Stomach (tissue), 9 donors: ENCODE measurements around the gene BTBD9. TPM values are rescaled to one million over a fixed set of nuclear protein-coding genes. Genes with fewer than 3 reads are reported as not detected.

ENCODE experiments used
- DNase-seq, 2 donors: peaks; one replicate each; pipeline versions ENCODE4 v3.0.0 to v3.0.0-alpha.2; 2013 to 2019
- H3K27ac ChIP-seq, 5 donors: fragments of 200-600 bp in 4 of 5; sonication (generic) in 4 of 5; one replicate each; pipeline ENCODE4 v1.5.1; 2013 to 2019; ENCODE audit warnings: mild to moderate bottlenecking in 1 of 5, moderate library complexity in 1 of 5
- H3K27me3 ChIP-seq, 3 donors: fragments of 200-600 bp; sonication (generic); one replicate each; pipeline ENCODE4 v1.5.1; 2017 to 2019; ENCODE audit warnings: mixed run types in 1 of 3
- H3K36me3 ChIP-seq, 4 donors: fragments of 200-600 bp; sonication (generic); 1 replicate in 3 of 4; 2 replicates in 1 of 4; pipeline ENCODE4 v1.5.1; 2016 to 2019
- H3K4me1 ChIP-seq, 4 donors: fragments of 200-600 bp; sonication (generic); one replicate each; pipeline ENCODE4 v1.5.1; 2016 to 2019
- H3K4me3 ChIP-seq, 4 donors: fragments of 200-600 bp; sonication (generic) in 3 of 4; one replicate each; pipeline ENCODE4 v1.5.1; 2016 to 2019; ENCODE audit warnings: mild to moderate bottlenecking in 1 of 4
- H3K9me3 ChIP-seq, 4 donors: fragments of 200-600 bp; sonication (generic); one replicate each; pipeline ENCODE4 v1.5.1; 2016 to 2019
- EP300 ChIP-seq: sonication (generic); formaldehyde crosslinking; IDR thresholded peaks from one replicate; pipeline ENCODE4 v1.6.1; 2017; ENCODE audit warnings: antibody characterized with exemption
- POLR2A ChIP-seq, 4 donors: fragments of 450-650 bp; IDR thresholded peaks; one replicate each; pipeline ENCODE4 v1.6.1; 2016; ENCODE audit warnings: antibody characterized with exemption in 4 of 4, control low read depth in 2 of 4, mild to moderate bottlenecking in 1 of 4, moderate library complexity in 1 of 4
- POLR2AphosphoS5 ChIP-seq, 3 donors: sonication (generic); formaldehyde crosslinking; IDR thresholded peaks; one replicate each; pipeline ENCODE4 v1.6.1; 2016; ENCODE audit warnings: antibody characterized with exemption in 3 of 3
- WGBS, 5 donors: extraction: QIAGEN DNeasy Blood & Tissue Kit in 3 of 5; methylation state at CpG; one replicate each; pipeline versions ENCODE4 v1.1.5 to v1.1.7; 2013 to 2018; 5-methylcytosine and 5-hydroxymethylcytosine counted together
- intact Hi-C: fragments of 100-400 bp; cut with DNase I; formaldehyde crosslinking; loops from one replicate; pipeline ENCODE4 v1.15.1; 2023; ENCODE audit warnings: low total_unique reads
- polyA plus RNA-seq, 3 donors: library from polyadenylated mRNA; stranded (reverse); fragments of 200-250 nt; gene quantifications; one replicate each; pipeline ENCODE4 v1.2.3, GENCODE V29; 2013
- total RNA-seq, 5 donors: library from RNA; depleted of rRNA; stranded (reverse); fragments of >200 nt; gene quantifications; one replicate each; pipeline versions ENCODE4 v1.1.0 to v1.2.3, GENCODE V29; 2014 to 2016
- TF ChIP-seq, protein P1 (sequence below), 7 experiments: fragments of 450-650 bp in 4 of 7; fragments of 200-600 bp in 3 of 7; sonication (generic) in 3 of 7; IDR thresholded peaks; one replicate each; pipeline ENCODE4 v1.5.1; 2016 to 2019; ENCODE audit warnings: antibody characterized with exemption in 7 of 7, control low read depth in 2 of 7, mild to moderate bottlenecking in 1 of 7
- donor health status: healthy with polysubstance abuse.
- donor health status: Bipolar disorder and iron deficiency.
- donor health status: healthy.

BTBD9 gene
- total and polyA plus RNA-seq, 8 donors: 1.4 to 90.2 (median 6.8) TPM

DNA sequence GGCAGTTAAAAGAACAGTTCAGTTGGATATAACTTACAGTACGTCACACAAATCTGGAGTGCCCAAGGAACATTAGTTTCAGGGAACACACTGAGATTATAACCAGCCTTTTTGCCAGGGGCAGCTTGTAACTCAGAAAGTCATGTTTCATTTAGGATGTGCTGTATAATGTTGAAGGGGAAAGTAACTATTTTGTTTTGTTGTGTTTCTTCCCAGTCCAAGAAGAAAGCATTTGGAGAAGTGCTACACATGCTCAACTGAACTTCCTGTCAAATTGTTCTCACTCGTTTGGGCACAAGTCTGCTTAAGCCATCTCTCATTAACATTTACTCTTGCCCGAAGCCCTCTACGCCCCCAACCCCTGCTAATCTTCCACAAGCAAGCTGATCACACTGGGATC, 157.9 kb downstream of the BTBD9 start:
- TF ChIP-seq POLR2A (IDR thresholded peaks at IDR 0.05) (no peak), EP300 (no peak), POLR2AphosphoS5 (IDR thresholded peaks at IDR 0.05) (no peak)
- TF ChIP-seq, protein P1, sequence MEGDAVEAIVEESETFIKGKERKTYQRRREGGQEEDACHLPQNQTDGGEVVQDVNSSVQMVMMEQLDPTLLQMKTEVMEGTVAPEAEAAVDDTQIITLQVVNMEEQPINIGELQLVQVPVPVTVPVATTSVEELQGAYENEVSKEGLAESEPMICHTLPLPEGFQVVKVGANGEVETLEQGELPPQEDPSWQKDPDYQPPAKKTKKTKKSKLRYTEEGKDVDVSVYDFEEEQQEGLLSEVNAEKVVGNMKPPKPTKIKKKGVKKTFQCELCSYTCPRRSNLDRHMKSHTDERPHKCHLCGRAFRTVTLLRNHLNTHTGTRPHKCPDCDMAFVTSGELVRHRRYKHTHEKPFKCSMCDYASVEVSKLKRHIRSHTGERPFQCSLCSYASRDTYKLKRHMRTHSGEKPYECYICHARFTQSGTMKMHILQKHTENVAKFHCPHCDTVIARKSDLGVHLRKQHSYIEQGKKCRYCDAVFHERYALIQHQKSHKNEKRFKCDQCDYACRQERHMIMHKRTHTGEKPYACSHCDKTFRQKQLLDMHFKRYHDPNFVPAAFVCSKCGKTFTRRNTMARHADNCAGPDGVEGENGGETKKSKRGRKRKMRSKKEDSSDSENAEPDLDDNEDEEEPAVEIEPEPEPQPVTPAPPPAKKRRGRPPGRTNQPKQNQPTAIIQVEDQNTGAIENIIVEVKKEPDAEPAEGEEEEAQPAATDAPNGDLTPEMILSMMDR (IDR thresholded peaks at IDR 0.05): no peak
- Histone ChIP-seq H3K27me3 (no peaks in the 10 kb centered on the region), H3K36me3 (peaks cover 0 to 4% (median 0%) of the 10 kb centered on the region in 4 donors), H3K4me1 (no peaks in the 10 kb centered on the region), H3K4me3 (no peak overlapping the region), H3K9me3 (no peaks in the 10 kb centered on the region), H3K27ac (no peak overlapping the region)
- DNase-seq: no peak
- 83 to 89% (median 86%) methylated on average over 4 of the region's 4 CpGs for whole genome bisulfite sequencing, 5 donors
- intact Hi-C loops: no loop called here

DNA sequence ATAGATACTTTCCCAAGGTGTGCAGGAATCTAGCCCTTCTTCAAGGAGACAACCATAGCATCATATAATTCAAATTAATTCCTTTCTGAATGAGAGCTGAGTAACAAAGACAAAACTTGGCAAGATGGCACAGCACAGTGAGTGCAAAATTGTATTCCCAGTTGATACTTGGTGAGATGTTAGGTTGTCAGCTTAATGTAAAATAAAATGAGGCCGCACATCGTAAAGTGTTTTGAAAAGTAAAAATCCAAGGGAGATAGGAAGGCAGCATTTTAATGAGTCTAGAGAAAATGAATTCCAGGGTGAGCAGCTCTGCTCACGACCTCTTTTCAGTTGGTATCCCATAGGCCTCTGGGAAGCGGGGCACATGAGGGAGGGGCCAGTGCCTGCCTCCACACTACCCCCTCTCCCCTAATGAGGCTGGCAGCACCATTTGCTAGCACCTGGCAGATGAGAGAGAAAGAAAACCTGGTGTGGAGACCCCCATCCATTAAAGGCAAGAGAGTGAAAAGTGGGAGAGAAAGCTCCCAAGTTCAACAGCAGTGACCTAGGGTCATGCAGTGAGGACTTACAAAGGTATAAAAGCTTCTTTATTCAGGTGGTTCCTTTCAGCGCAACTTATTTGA, 158.4 kb downstream of the BTBD9 start:
- Histone ChIP-seq H3K27ac (no peak overlapping the region), H3K36me3 (peaks cover 0 to 4% (median 0%) of the 10 kb centered on the region in 4 donors), H3K4me3 (no peak overlapping the region), H3K9me3 (no peaks in the 10 kb centered on the region), H3K4me1 (no peaks in the 10 kb centered on the region), H3K27me3 (no peaks in the 10 kb centered on the region)
- no peak for DNase-seq
- WGBS, 5 donors: 89 to 96% (median 95%) methylated on average over 5 of the region's 5 CpGs
- TF ChIP-seq EP300 (no peak), POLR2A (IDR thresholded peaks at IDR 0.05) (no peak), POLR2AphosphoS5 (IDR thresholded peaks at IDR 0.05) (no peak)
- TF ChIP-seq, protein P1 (IDR thresholded peaks at IDR 0.05): no peak
- intact Hi-C loops: no loop called here

DNA sequence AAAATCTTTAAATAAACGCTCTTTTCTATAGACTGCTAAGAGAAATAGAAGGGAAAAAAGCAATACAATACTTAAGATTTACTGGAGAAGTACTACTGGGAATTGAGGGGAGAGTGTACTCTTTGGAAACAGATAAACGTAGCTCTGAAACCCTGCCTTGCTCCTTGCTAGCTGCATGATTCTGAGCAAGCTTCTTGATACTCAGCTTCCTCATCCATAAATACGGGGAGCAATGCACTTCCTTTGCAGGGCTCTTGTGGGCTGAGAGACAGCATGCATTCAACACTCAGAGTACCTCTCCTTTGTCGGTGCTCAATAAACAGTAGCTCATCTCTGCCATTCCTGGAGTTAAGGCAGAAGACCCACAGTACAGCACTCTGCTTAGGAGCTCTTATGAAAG, 159.7 kb downstream of the BTBD9 start:
- H3K9me3 ChIP-seq: no peaks in the 10 kb centered on the region
- H3K27ac ChIP-seq: no peak overlapping the region
- H3K27me3 ChIP-seq: no peaks in the 10 kb centered on the region
- intact Hi-C loops: no loop called here
- H3K4me3 ChIP-seq: no peak overlapping the region
- H3K4me1 ChIP-seq: no peaks in the 10 kb centered on the region
- no peaks in the 10 kb centered on the region for H3K36me3 ChIP-seq
- no peak for TF ChIP-seq POLR2AphosphoS5 (IDR thresholded peaks at IDR 0.05)
- TF ChIP-seq EP300: no peak
- TF ChIP-seq POLR2A (IDR thresholded peaks at IDR 0.05): no peak
- TF ChIP-seq, protein P1 (IDR thresholded peaks at IDR 0.05): no peak
- no peak for DNase-seq
- 82 to 92% (median 89%) methylated on average over 4 of the region's 4 CpGs for WGBS, 5 donors

DNA sequence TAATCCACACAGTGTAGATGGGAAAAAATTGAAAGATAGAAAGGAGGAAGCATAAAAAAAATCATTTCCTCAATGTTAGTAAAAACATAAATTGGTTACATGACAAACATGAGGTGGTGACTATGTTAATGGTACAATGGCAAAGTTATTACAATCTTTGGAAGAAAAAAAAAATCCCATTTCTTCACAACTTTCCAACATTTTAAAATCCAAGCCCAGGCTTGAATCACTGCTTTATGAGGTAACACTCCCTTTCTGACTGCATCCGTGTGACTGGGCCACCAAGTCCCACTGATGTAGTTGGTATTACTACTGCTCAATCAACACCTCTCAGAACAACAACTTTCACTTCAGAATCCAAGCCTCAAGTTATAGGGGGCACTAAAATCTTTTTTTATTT, 160.4 kb downstream of the BTBD9 start:
- WGBS, 5 donors: 95 to 100% (median 96%) methylated on average over 1 of the region's 1 CpG
- TF ChIP-seq POLR2A (IDR thresholded peaks at IDR 0.05): no peak
- TF ChIP-seq, protein P1 (IDR thresholded peaks at IDR 0.05): no peak
- no peak for DNase-seq
- Histone ChIP-seq H3K27ac (no peak overlapping the region), H3K27me3 (no peaks in the 10 kb centered on the region), H3K4me3 (no peak overlapping the region), H3K36me3 (no peaks in the 10 kb centered on the region), H3K4me1 (no peaks in the 10 kb centered on the region), H3K9me3 (no peaks in the 10 kb centered on the region)
- intact Hi-C loops: no loop called here
